Loucy (cell line): ENCODE results near the gene UMODL1.

Experiments used
- H2AFZ ChIP-seq: fragments of 200-600 bp; sonication (generic); 2 replicates; pipeline ENCODE4 v1.6.0; 2016; ENCODE audit warnings: antibody characterized with exemption, mild to moderate bottlenecking, low read length, moderate library complexity
- H3F3A ChIP-seq: fragments of 200-600 bp; 2 replicates; pipeline ENCODE4 v1.6.0; 2016; ENCODE audit warnings: antibody characterized with exemption, low read depth, mild to moderate bottlenecking
- H3K27me3 ChIP-seq: fragments of 200-600 bp; sonication (generic); 2 replicates; pipeline ENCODE4 v1.6.1; 2014; ENCODE audit warnings: low read length, mild to moderate bottlenecking; ENCODE audit not compliant: insufficient read depth, poor library complexity, severe bottlenecking
- H3K36me3 ChIP-seq: fragments of 200-600 bp; sonication (generic); 2 replicates; pipeline ENCODE4 v1.6.1; 2016; ENCODE audit warnings: low read length; ENCODE audit not compliant: insufficient read depth
- H3K4me1 ChIP-seq: fragments of 200-600 bp; sonication (generic); 2 replicates; pipeline ENCODE4 v1.5.1; 2014; ENCODE audit warnings: low read length, mild to moderate bottlenecking; ENCODE audit not compliant: insufficient read depth, poor library complexity, severe bottlenecking
- H3K4me2 ChIP-seq: fragments of 200-600 bp; sonication (generic); 2 replicates; pipeline ENCODE4 v1.6.0; 2014; ENCODE audit warnings: antibody characterized with exemption, low read length, low read depth, mild to moderate bottlenecking; ENCODE audit not compliant: poor library complexity, severe bottlenecking
- H3K4me3 ChIP-seq: fragments of 200-600 bp; sonication (generic); 2 replicates; pipeline ENCODE4 v1.5.1; 2014; ENCODE audit warnings: low read length, mild to moderate bottlenecking, mixed read lengths; ENCODE audit not compliant: poor library complexity, severe bottlenecking
- H3K79me2 ChIP-seq: fragments of 200-600 bp; sonication (generic); 2 replicates; pipeline ENCODE4 v1.6.1; 2014; ENCODE audit warnings: low read length; ENCODE audit not compliant: insufficient read depth
- H3K9ac ChIP-seq: fragments of 200-600 bp; sonication (generic); 2 replicates; pipeline ENCODE4 v1.6.0; 2014; ENCODE audit warnings: mild to moderate bottlenecking, low read depth, low read length, moderate library complexity; ENCODE audit not compliant: poor library complexity, severe bottlenecking
- H3K9me2 ChIP-seq: fragments of 200-600 bp; sonication (generic); replicated peaks from 2 replicates; pipeline ENCODE4 v1.6.1; 2016; ENCODE audit warnings: low read depth, low read length, mixed read lengths
- H3K9me3 ChIP-seq: fragments of 200-600 bp; sonication (generic); 2 replicates; pipeline ENCODE4 v1.6.1; 2014; ENCODE audit warnings: mild to moderate bottlenecking, antibody characterized with exemption, low read length, low read depth; ENCODE audit not compliant: insufficient read depth
- H4K20me1 ChIP-seq: fragments of 200-600 bp; sonication (generic); 2 replicates; pipeline ENCODE4 v1.6.0; 2014; ENCODE audit warnings: antibody characterized with exemption, low read length, mild to moderate bottlenecking; ENCODE audit not compliant: insufficient read depth, poor library complexity, severe bottlenecking
- CTCF ChIP-seq: fragments of 200-600 bp; sonication (generic); conservative IDR thresholded peaks from 2 replicates; pipeline ENCODE4 v1.5.1; 2014; ENCODE audit warnings: mild to moderate bottlenecking, antibody characterized with exemption, low read length
- EZH2phosphoT487 ChIP-seq: fragments of 200-600 bp; IDR thresholded peaks from 2 replicates; pipeline ENCODE4 v1.6.1; 2018; ENCODE audit warnings: antibody characterized with exemption, mild to moderate bottlenecking, moderate library complexity, borderline replicate concordance

Gene UMODL1

GRCh38 chr21:42093186-42093585 is 22.1 kb downstream of the UMODL1 start:
- Histone ChIP-seq H3K27me3 (no peaks in the 10 kb centered on the region), H3K9me2 (no peaks in the 10 kb centered on the region), H2AFZ (no peak overlapping the region), H3K4me2 (no peak overlapping the region), H4K20me1 (no peaks in the 10 kb centered on the region), H3F3A (no peaks in the 10 kb centered on the region), H3K36me3 (no peaks in the 10 kb centered on the region), H3K79me2 (no peaks in the 10 kb centered on the region), H3K4me3 (no peak overlapping the region), H3K9me3 (peaks cover 3% of the 10 kb centered on the region; the same call in 1 of the 2 replicates), H3K9ac (no peak overlapping the region), H3K4me1 (peaks cover 25% of the 10 kb centered on the region)
- TF ChIP-seq EZH2phosphoT487 (no peak), CTCF (no peak)

GRCh38 chr21:42093991-42094421 is 22.9 kb downstream of the UMODL1 start:
- TF ChIP-seq EZH2phosphoT487 (no peak), CTCF (no peak)
- Histone ChIP-seq H3K9ac (no peak overlapping the region), H3K36me3 (no peaks in the 10 kb centered on the region), H3F3A (no peaks in the 10 kb centered on the region), H3K9me2 (no peaks in the 10 kb centered on the region), H3K27me3 (no peaks in the 10 kb centered on the region), H3K4me2 (no peak overlapping the region), H3K79me2 (no peaks in the 10 kb centered on the region), H2AFZ (no peak overlapping the region), H3K4me1 (peaks cover 21% of the 10 kb centered on the region), H3K9me3 (peaks cover 3% of the 10 kb centered on the region; the same call in 1 of the 2 replicates), H3K4me3 (no peak overlapping the region), H4K20me1 (no peaks in the 10 kb centered on the region)

- Histone ChIP-seq H3K9me3 (peaks cover 3% of the 10 kb centered on the region; the same call in 1 of the 2 replicates), H3K4me2 (no peak overlapping the region), H3K36me3 (no peaks in the 10 kb centered on the region), H3K4me1 (peaks cover 13% of the 10 kb centered on the region), H3K4me3 (no peak overlapping the region), H3K79me2 (no peaks in the 10 kb centered on the region), H3K9me2 (no peaks in the 10 kb centered on the region), H3F3A (no peaks in the 10 kb centered on the region), H3K27me3 (no peaks in the 10 kb centered on the region), H2AFZ (no peak overlapping the region), H4K20me1 (no peaks in the 10 kb centered on the region), H3K9ac (no peak overlapping the region)
- no peak for TF ChIP-seq CTCF
- no peak for TF ChIP-seq EZH2phosphoT487
Observed at GRCh38 chr21:42094811-42095210, 23.7 kb downstream of the UMODL1 start.
